Esophagus muscularis mucosa (tissue), 4 donors: ENCODE measurements around the gene GPR65. TPM values are rescaled to one million over a fixed set of nuclear protein-coding genes. Genes with fewer than 3 reads are reported as not detected.

Experiments
- small RNA-seq, 3 donors: library from RNA; depleted of rRNA; stranded (forward); fragments of <200 nt; gene quantifications; one replicate each; pipeline ENCODE3, GENCODE V24; 2016
- total RNA-seq, 4 donors: library from RNA; depleted of rRNA; stranded (reverse); fragments of >200 nt; gene quantifications; one replicate each; pipeline versions ENCODE4 v1.1.0 to v1.2.1, GENCODE V29; 2016

The GPR65 gene
- total RNA-seq, 4 donors from 2014 or later: 0.32 to 2.5 (median 0.49) TPM

Small RNA genes within 50 kb of the gene (small RNA-seq; reads per million reads assigned to genes)
- gene RNU6-835P: 0 reads per million in 3 donors

Other genes starting within 250 kb of the GPR65 start
- gene GALC, start 12.0 kb upstream of the GPR65 start, total RNA-seq: 10 to 100 TPM; 14.5 to 17.0 (median 16.0) TPM